IPS-18c (cell line): Measurements from ENCODE around the gene ABHD5.

Experiments
- H3K4me3 ChIP-seq: 2 replicates; pipeline ENCODE4 v1.7.0; 2013; ENCODE audit warnings: low read depth, mild to moderate bottlenecking, low read length, moderate library complexity; ENCODE audit not compliant: insufficient read depth
- H3K9me3 ChIP-seq: one replicate; pipeline ENCODE4 v1.6.1; 2013; ENCODE audit warnings: mild to moderate bottlenecking, low read length, moderate library complexity; ENCODE audit not compliant: control insufficient read depth, insufficient read depth

Gene ABHD5

GRCh38 chr3:43696881-43697280 is 6.1 kb downstream of the ABHD5 start:
- H3K4me3 ChIP-seq, result no peak overlapping the region
- H3K9me3 ChIP-seq, result no peaks in the 10 kb centered on the region

GRCh38 chr3:43699864-43700263 is 9.1 kb downstream of the ABHD5 start:
- Histone ChIP-seq H3K4me3 (no peak overlapping the region), H3K9me3 (no peaks in the 10 kb centered on the region)

GRCh38 chr3:43704697-43705096 is 14.0 kb downstream of the ABHD5 start:
- H3K4me3 ChIP-seq, result no peak overlapping the region
- no peaks in the 10 kb centered on the region for H3K9me3 ChIP-seq

- Histone ChIP-seq H3K4me3 (no peak overlapping the region), H3K9me3 (no peaks in the 10 kb centered on the region)
These were observed 15.6 kb downstream of the ABHD5 start for GRCh38 chr3:43706342-43706741.

- H3K4me3 ChIP-seq, result no peak overlapping the region
- H3K9me3 ChIP-seq, result no peaks in the 10 kb centered on the region
These were observed 16.5 kb downstream of the ABHD5 start for GRCh38 chr3:43707266-43707665.

- no peak overlapping the region for H3K4me3 ChIP-seq
- no peaks in the 10 kb centered on the region for H3K9me3 ChIP-seq
These were observed 17.3 kb downstream of the ABHD5 start for GRCh38 chr3:43707998-43708397.

- H3K4me3 ChIP-seq, result no peak overlapping the region
- no peaks in the 10 kb centered on the region for H3K9me3 ChIP-seq
These were observed 18.3 kb downstream of the ABHD5 start for GRCh38 chr3:43709022-43709421.

GRCh38 chr3:43710607-43711006 is 19.9 kb downstream of the ABHD5 start:
- no peak overlapping the region for H3K4me3 ChIP-seq
- H3K9me3 ChIP-seq, result no peaks in the 10 kb centered on the region

GRCh38 chr3:43718296-43718695 is 27.6 kb downstream of the ABHD5 start:
- Histone ChIP-seq H3K9me3 (no peaks in the 10 kb centered on the region), H3K4me3 (no peak overlapping the region)

- H3K9me3 ChIP-seq, result no peaks in the 10 kb centered on the region
- H3K4me3 ChIP-seq, result no peak overlapping the region
These were observed 32.5 kb downstream of the ABHD5 start for GRCh38 chr3:43723121-43723734.

GRCh38 chr3:43726521-43726920 is 35.8 kb downstream of the ABHD5 start:
- H3K4me3 ChIP-seq, result no peak overlapping the region
- H3K9me3 ChIP-seq, result no peaks in the 10 kb centered on the region

- no peaks in the 10 kb centered on the region for H3K9me3 ChIP-seq
- no peak overlapping the region for H3K4me3 ChIP-seq
These were observed 37.2 kb downstream of the ABHD5 start for GRCh38 chr3:43727930-43728329.

GRCh38 chr3:43728476-43728875 is 37.7 kb downstream of the ABHD5 start:
- H3K9me3 ChIP-seq, result no peaks in the 10 kb centered on the region

GRCh38 chr3:43728947-43729346 is 38.2 kb downstream of the ABHD5 start:
- no peaks in the 10 kb centered on the region for H3K9me3 ChIP-seq
- no peak overlapping the region for H3K4me3 ChIP-seq

More at GRCh38 chr3:43728476-43728875, 37.7 kb downstream of the ABHD5 start:
- no peak overlapping the region for H3K4me3 ChIP-seq

GRCh38 chr3:43729707-43730414 is 39.1 kb downstream of the ABHD5 start:
- Histone ChIP-seq H3K9me3 (no peaks in the 10 kb centered on the region), H3K4me3 (no peak overlapping the region)

GRCh38 chr3:43732747-43733425 is 42.1 kb downstream of the ABHD5 start:
- no peak overlapping the region for H3K4me3 ChIP-seq
- H3K9me3 ChIP-seq, result no peaks in the 10 kb centered on the region

- no peak overlapping the region for H3K4me3 ChIP-seq
- no peaks in the 10 kb centered on the region for H3K9me3 ChIP-seq
These were observed 43.0 kb downstream of the ABHD5 start for GRCh38 chr3:43733459-43734384.
